Mucosa of rectum (tissue), 2 donors: Measurements from ENCODE around the gene AQP12A.

ENCODE experiments used
- H3K27ac ChIP-seq, 2 donors: one replicate each; pipeline ENCODE4 v1.7.0; 2013; ENCODE audit warnings: inconsistent platforms in 2 of 2, low read depth in 2 of 2, low read length in 2 of 2
- H3K27me3 ChIP-seq, 2 donors: one replicate each; pipeline ENCODE4 v1.7.0; 2013; ENCODE audit warnings: low read length in 2 of 2; ENCODE audit not compliant: control insufficient read depth in 2 of 2, insufficient read depth in 2 of 2
- H3K36me3 ChIP-seq, 2 donors: one replicate each; pipeline ENCODE4 v1.7.0; 2013; ENCODE audit warnings: low read length in 2 of 2; ENCODE audit not compliant: control insufficient read depth in 2 of 2, insufficient read depth in 2 of 2
- H3K4me1 ChIP-seq, 2 donors: one replicate each; pipeline ENCODE4 v1.7.0; 2013; ENCODE audit warnings: low read length in 2 of 2, mild to moderate bottlenecking in 1 of 2; ENCODE audit not compliant: control insufficient read depth in 2 of 2, insufficient read depth in 2 of 2
- H3K4me3 ChIP-seq, 2 donors: one replicate each; pipeline ENCODE4 v1.7.0; 2013; ENCODE audit warnings: low read length in 2 of 2
- H3K9ac ChIP-seq, 2 donors: one replicate each; pipeline ENCODE4 v1.7.0; 2013; ENCODE audit warnings: low read length in 2 of 2, low read depth in 1 of 2, mild to moderate bottlenecking in 1 of 2
- H3K9me3 ChIP-seq, 2 donors: one replicate each; pipeline ENCODE4 v1.7.0; 2013; ENCODE audit warnings: low read length in 2 of 2; ENCODE audit not compliant: control insufficient read depth in 2 of 2
- donor health status: healthy.
- donor health status: Normal muscosa, but diverticular disease.

AQP12A gene

DNA sequence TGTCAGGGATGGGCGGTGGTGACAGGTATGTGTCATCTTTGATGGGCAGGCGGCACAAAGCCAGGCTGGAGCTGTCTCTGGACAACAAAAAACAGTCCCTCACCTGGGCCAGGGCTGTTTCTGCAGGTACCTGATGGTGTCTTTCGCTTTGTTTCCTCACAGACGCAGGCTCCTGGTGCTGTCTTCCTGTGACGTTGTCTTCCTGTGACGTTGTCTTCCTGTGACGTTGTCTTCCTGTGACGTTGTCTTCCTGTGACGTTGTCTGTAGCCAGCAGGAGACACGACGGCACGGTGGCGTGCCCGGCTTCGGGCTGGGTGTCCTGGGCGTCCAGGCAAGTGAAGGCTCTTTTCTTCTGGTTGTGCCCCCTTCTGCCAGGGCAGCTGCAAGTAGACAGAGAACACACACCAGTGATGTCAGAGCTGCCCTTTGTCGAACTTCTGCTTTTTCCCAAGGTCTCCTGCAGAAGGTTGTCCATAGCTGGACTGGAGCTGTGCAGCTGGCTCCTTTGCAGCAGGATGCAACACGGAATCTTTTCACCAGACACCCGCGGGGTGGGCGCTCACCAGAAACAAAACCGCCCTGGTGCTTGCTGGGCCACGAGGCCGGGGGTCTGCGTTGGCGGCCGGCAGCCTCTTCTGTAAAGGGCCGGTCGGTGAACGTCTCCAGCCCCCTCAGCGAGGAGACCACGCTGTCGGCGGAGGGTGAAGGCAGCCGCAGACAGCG, 45.3 kb upstream of the AQP12A start:
- Histone ChIP-seq H3K27ac (no peak overlapping the region), H3K4me3 (no peak overlapping the region), H3K9me3 (no peaks in the 10 kb centered on the region), H3K36me3 (no peaks in the 10 kb centered on the region), H3K9ac (no peak overlapping the region), H3K27me3 (peaks cover 4 to 12% of the 10 kb centered on the region in 2 donors), H3K4me1 (no peaks in the 10 kb centered on the region)

DNA sequence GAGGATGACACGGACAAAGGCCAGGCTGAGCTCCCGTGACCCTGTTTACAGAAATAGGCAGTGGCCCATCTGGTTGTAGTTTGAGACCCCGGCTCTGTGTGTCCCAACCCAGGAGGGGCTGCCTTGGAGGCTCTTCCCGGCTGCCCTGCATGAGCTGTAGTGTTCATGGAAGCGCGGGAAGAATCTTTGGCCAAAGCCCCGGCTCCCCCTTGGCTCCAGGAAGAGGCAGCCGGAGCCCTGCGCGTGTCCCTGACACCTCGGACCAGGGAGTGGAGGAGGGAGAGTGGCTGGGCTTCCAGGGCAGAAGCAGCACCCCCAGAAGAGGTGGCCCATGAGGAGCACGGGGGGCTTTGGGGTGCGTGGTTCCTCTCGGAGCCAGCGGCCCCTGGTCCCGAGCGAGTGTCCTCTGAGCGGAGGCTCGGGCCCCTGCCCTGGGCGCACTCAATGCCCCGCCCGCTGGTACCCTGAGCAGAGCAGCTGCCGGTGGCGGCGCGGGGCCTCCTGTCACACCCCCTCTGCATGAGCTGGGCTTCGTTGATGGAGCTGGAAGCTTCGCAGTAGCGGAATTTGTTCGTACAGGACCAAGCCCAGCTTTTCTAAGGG, 44.7 kb upstream of the AQP12A start:
- H3K27me3 ChIP-seq = peaks cover 4 to 12% of the 10 kb centered on the region in 2 donors
- H3K9ac ChIP-seq = no peak overlapping the region
- H3K4me1 ChIP-seq = no peaks in the 10 kb centered on the region
- no peaks in the 10 kb centered on the region for H3K9me3 ChIP-seq
- no peak overlapping the region for H3K4me3 ChIP-seq
- H3K27ac ChIP-seq = no peak overlapping the region
- no peaks in the 10 kb centered on the region for H3K36me3 ChIP-seq

DNA sequence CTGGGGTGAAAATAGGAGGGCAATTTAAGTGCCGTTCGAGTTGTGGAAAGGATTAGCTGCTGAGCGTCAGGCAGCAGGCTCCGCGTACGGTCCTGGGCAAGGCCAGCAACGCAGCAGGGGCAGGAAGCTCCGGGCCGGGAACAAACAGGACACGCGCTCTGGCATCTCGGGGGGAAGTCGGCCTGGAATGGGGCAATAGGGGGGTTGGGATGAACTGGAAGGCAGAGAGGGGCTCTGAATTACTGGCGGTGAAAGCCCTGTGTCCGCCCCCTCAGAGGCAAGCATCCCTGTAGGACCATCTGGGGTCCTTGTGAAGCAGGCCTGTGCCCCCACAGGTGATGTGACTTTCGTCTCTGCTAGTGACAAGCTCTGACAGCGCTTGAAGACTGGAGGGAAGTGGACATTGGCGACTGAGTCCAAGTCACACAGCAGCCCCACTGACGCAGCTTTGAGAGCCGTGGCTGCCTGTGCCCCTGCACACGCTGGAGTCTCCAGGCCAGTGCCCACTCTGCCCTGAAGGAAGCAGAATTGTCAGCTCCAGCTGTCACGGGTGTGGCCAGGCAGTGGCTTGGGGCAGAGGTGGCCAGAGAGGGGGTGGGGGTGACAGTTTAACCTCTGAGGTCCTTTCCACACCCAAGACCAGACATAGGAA, 44.0 kb upstream of the AQP12A start:
- H3K4me3 ChIP-seq = no peak overlapping the region
- no peaks in the 10 kb centered on the region for H3K9me3 ChIP-seq
- no peaks in the 10 kb centered on the region for H3K4me1 ChIP-seq
- no peak overlapping the region for H3K27ac ChIP-seq
- no peaks in the 10 kb centered on the region for H3K36me3 ChIP-seq
- H3K9ac ChIP-seq = no peak overlapping the region
- peaks cover 7 to 12% of the 10 kb centered on the region in 2 donors for H3K27me3 ChIP-seq

DNA sequence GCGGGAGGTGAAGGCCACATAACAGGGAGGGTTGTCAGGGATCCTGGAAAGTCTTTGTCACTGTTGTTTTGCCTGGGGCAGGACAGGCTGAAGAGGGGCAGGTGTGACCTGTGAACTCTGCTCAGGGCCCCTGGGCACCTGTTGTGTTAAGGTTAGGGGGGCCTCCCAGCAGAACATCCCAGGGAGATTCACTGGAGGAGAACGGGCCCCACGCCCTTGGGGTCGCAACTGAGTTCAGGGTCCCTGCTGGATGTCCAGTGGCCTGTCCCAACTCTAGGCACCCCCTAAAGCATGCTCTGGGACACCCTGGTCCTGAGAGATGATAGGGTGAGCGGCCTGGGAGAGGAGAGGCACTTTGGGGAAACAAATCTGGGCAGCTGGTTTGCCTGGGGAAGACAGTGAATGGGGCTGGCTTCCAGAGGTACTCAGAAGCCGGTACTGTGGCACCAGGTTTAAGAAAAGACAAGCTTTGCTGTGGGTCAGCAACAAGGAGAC, 43.5 kb upstream of the AQP12A start:
- H3K9me3 ChIP-seq = no peaks in the 10 kb centered on the region
- no peak overlapping the region for H3K27ac ChIP-seq
- no peaks in the 10 kb centered on the region for H3K4me1 ChIP-seq
- H3K4me3 ChIP-seq = no peak overlapping the region
- H3K9ac ChIP-seq = no peak overlapping the region
- peaks cover 7 to 12% of the 10 kb centered on the region in 2 donors for H3K27me3 ChIP-seq
- no peaks in the 10 kb centered on the region for H3K36me3 ChIP-seq

DNA sequence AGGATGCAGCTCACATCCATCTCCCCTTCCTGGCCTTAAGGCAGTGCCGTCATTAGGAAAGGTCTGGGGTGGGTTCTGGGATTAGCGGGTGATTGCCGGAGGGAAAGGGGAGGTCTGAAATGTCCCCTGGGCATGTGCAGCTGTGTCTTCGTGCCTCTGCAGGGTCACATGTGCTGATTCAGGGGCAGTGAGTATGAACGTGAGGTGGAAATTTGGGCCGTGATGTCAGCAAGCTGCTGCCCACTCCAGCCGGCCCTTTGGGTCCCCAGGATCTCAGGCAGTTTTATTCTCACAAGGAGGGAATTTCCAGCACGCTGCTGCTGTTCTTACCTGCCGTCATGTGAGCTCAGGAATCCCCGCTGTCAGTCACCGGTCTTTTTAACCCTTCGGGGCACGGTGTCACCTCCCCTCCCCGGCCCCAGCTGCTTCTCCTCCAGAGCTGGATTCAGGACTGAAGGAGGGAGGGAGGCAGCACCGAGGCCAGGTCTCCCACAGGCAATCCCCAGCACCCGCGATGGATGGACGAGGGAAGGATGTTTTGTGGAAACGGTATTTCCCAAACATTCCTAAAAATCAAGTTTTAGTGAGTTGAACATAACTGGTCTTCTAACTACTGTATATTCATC, 42.9 kb upstream of the AQP12A start:
- Histone ChIP-seq H3K9me3 (no peaks in the 10 kb centered on the region), H3K27me3 (peaks cover 7 to 12% of the 10 kb centered on the region in 2 donors), H3K36me3 (no peaks in the 10 kb centered on the region), H3K4me1 (no peaks in the 10 kb centered on the region), H3K27ac (no peak overlapping the region), H3K9ac (no peak overlapping the region), H3K4me3 (no peak overlapping the region)

DNA sequence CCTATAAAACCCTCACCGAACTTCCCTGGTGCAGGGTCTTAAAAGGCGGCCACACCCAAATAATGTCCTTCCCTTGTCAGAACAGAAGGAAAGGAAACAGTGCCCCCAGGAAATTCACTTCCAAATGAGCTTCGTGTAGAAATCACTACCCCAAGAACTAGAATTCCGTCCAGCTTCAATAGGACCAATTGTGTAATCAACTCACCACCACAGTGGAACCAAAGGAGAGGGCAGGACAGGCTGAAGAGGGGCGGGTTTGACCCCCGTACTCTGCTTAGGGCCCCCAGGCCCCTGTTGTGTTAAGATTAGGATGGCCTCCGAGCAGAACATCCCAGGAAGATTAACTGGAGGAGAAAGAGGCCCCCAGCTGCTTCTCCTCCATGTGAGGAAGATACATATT, 42.3 kb upstream of the AQP12A start:
- H3K36me3 ChIP-seq = no peaks in the 10 kb centered on the region
- H3K4me3 ChIP-seq = no peak overlapping the region
- H3K9ac ChIP-seq = no peak overlapping the region
- H3K27me3 ChIP-seq = peaks cover 7 to 12% of the 10 kb centered on the region in 2 donors
- H3K27ac ChIP-seq = no peak overlapping the region
- no peaks in the 10 kb centered on the region for H3K4me1 ChIP-seq
- H3K9me3 ChIP-seq = no peaks in the 10 kb centered on the region

DNA sequence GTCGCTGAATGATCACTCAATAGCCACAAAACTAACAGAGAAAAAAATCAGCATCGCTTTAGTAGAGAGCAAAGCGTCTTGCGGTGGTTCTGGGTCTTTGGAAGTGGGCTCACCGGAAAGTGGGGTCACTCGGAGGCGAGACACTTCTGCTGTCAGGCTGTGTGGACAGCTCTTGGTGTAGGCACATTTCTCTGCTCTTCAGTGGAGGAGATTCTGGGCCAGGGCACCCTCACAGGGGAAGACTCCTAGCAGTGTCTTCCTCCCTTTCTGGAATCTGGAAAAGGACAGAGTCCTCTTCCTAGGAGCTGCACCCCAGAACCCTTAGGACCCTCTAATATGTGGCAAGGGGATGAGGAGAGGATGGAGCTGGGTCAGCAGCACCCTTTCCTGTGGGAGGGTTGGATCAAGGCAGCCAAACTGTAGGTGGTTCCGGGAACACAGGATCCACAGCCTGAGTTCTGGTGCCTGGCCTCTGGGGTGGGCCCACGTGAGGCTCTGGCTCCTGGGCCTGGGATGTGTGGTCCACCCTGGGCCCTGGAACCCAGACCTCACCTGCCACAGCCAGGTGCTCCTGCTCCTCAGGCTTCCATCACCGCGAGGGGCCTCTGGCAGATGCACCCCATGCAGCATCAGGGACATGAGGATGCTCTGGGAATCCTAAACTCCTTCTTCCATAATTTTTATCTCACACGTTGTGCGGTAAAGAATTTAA, 41.3 kb upstream of the AQP12A start:
- Histone ChIP-seq H3K9me3 (no peaks in the 10 kb centered on the region), H3K36me3 (no peaks in the 10 kb centered on the region), H3K9ac (no peak overlapping the region), H3K4me1 (no peaks in the 10 kb centered on the region), H3K27ac (no peak overlapping the region), H3K4me3 (no peak overlapping the region), H3K27me3 (peaks cover 10 to 17% of the 10 kb centered on the region in 2 donors)

DNA sequence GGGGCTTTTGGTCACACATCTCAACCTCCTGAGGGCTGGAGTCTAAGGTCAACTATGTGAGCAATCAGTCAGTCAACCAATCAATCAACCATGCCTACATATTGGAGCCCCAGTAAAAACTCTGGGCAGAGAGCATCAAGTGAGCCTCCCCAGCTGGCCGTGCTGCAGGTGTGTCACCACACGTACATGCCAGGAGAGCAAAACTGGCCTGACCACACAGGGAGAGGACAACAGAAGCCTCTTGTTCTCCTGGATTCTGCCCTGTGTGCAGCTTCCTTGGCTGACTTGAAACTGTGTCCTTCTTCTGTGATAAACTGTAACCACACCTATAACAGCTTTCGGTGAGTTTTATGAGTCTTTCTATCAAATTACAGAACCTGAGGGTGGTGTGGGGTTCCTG, 40.5 kb upstream of the AQP12A start:
- H3K4me1 ChIP-seq = no peaks in the 10 kb centered on the region
- no peak overlapping the region for H3K4me3 ChIP-seq
- no peak overlapping the region for H3K9ac ChIP-seq
- no peaks in the 10 kb centered on the region for H3K36me3 ChIP-seq
- H3K27ac ChIP-seq = no peak overlapping the region
- H3K9me3 ChIP-seq = no peaks in the 10 kb centered on the region
- H3K27me3 ChIP-seq = peaks cover 10 to 18% of the 10 kb centered on the region in 2 donors

DNA sequence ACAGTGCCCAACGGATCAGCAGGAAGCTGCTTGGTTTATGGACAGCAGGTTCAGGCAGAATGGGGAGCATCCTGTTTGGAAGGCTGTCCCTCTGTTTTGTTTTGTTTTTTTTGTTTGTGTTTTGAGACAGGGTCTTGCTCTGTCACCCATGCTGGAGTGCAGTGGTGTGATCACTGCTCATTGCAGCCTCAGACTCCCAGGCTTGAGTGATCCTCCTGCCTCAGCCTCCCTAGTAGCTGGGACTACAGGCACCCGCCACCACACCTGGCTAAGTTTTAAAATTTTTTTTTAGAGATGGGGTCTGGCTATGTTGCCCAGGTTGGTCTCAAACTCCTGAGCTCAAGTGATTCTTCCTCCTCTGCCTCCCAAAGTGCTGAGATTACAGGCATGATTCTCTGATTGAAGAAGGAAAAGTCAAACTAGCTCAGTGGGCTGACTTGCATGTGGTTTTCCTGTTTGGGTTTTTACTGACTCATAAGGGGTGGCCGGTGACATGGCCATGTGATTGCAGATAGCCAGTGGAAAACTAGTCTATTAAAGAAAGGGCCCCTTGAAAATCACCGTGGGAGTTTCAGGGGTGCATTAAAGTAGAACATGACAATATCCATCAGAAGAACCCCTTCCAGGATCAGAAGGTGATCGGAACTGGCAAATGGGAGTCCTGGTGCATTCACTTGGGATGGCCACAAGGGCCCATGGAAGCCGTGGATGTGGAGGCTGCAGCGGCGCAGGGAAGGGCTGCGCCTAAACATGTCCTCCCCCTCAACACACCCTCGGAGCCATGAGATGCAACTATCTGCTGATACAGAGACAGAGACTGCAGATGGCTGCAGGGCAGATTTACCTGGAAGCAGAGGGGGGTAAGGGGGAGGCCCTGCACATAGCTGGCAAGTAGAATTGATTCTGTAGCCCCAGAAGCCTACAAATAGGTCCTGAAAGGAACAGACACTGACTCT, 35.5 kb upstream of the AQP12A start:
- H3K4me3 ChIP-seq = peak overlapping the region in 1 of 2 donors; percentile 20
- no peaks in the 10 kb centered on the region for H3K4me1 ChIP-seq
- H3K9ac ChIP-seq = no peak overlapping the region
- no peak overlapping the region for H3K27ac ChIP-seq
- no peaks in the 10 kb centered on the region for H3K36me3 ChIP-seq
- peaks cover 9 to 14% of the 10 kb centered on the region in 2 donors for H3K27me3 ChIP-seq
- no peaks in the 10 kb centered on the region for H3K9me3 ChIP-seq
